K562 (cell line): ENCODE results near the gene CRELD2. TPM values are rescaled to one million over a fixed set of nuclear protein-coding genes. Genes with fewer than 3 reads are reported as not detected.

Experiments used
- CBFB ChIP-seq: sonication (generic); formaldehyde crosslinking; IDR thresholded peaks from 2 replicates; pipeline ENCODE4 v1.4.0; 2020; ENCODE audit warnings: mild to moderate bottlenecking, missing genetic modification reagents
- CC2D1A ChIP-seq: fragments of 450-650 bp; IDR thresholded peaks from 2 replicates; pipeline ENCODE4 v1.6.1; 2017; ENCODE audit warnings: mild to moderate bottlenecking
- CHD4 ChIP-seq: fragments of 200-600 bp; sonication (generic); IDR thresholded peaks from 3 replicates; pipeline ENCODE4 v1.6.1; 2012; ENCODE audit warnings: low read depth, mild to moderate bottlenecking, mixed read lengths, low read length, inconsistent platforms; ENCODE audit not compliant: insufficient read depth, insufficient replicate concordance, poor library complexity, severe bottlenecking
- CTCF ChIP-seq, 3 experiments: IDR thresholded peaks in 2 of 3; conservative IDR thresholded peaks in 1 of 3; 2 replicates each; pipeline ENCODE4 v1.5.1; 2011 to 2012; ENCODE audit warnings: low read length in 3 of 3, mild to moderate bottlenecking in 3 of 3, control low read depth in 2 of 3, improper control_type of control experiment in 1 of 3, inconsistent platforms in 1 of 3, low read depth in 1 of 3, mixed read lengths in 1 of 3, moderate library complexity in 1 of 3; ENCODE audit not compliant: insufficient read depth in 2 of 3
- CUX1 ChIP-seq: fragments of 200-800 bp; sonication (Bioruptor generic); IDR thresholded peaks from 2 replicates; pipeline ENCODE4 v1.6.1; 2016; ENCODE audit warnings: missing genetic modification characterization, missing compliant biosample characterization
- E2F5 ChIP-seq: sonication (generic); formaldehyde crosslinking; IDR thresholded peaks from 2 replicates; pipeline ENCODE4 v1.8.0; 2022; ENCODE audit warnings: mild to moderate bottlenecking, missing genetic modification reagents
- ERF ChIP-seq: fragments of 450-650 bp; formaldehyde crosslinking; IDR thresholded peaks from 2 replicates; pipeline ENCODE4 v1.4.0; 2020; ENCODE audit warnings: mild to moderate bottlenecking, mixed read lengths
- HNRNPL ChIP-seq: fragments of 200-400 bp; formaldehyde crosslinking; IDR thresholded peaks from 2 replicates; pipeline ENCODE4 v1.6.1; 2017; ENCODE audit warnings: low read depth, mild to moderate bottlenecking, low read length
- NCOA2 ChIP-seq, 2 experiments: fragments of 450-650 bp; IDR thresholded peaks; 2 replicates each; pipeline ENCODE4 v1.6.1; 2018; ENCODE audit warnings: mild to moderate bottlenecking in 2 of 2, moderate library complexity in 1 of 2; ENCODE audit not compliant: partially characterized antibody in 2 of 2
- RAD21 ChIP-seq, 2 experiments: fragments of 250-450 bp in 1 of 2; fragments of 450-650 bp in 1 of 2; sonication (Bioruptor Pico) in 1 of 2; formaldehyde crosslinking in 1 of 2; IDR thresholded peaks in 1 of 2; conservative IDR thresholded peaks in 1 of 2; 2 replicates each; pipeline versions ENCODE4 v1.4.0 to v1.8.0; 2020 to 2022; ENCODE audit warnings: mild to moderate bottlenecking in 2 of 2, moderate library complexity in 1 of 2
- SMC3 ChIP-seq: conservative IDR thresholded peaks from 2 replicates; pipeline ENCODE4 v1.6.1; 2011; ENCODE audit warnings: low read depth, low read length, improper control_type of control experiment; ENCODE audit not compliant: insufficient read depth
- XRCC3 ChIP-seq: fragments of 450-650 bp; IDR thresholded peaks from 2 replicates; pipeline ENCODE4 v1.6.1; 2017; ENCODE audit warnings: mild to moderate bottlenecking, moderate library complexity
- ZNF277 ChIP-seq: fragments of 250-450 bp; sonication (Bioruptor Pico); IDR thresholded peaks from 2 replicates; pipeline ENCODE4 v1.8.0; 2022; ENCODE audit warnings: inconsistent platforms, mild to moderate bottlenecking, moderate library complexity, borderline replicate concordance
- polyA plus RNA-seq, 8 experiments: library from polyadenylated mRNA; depleted of rRNA in 4 of 8; stranded (reverse) in 5 of 8; unstranded in 3 of 8; fragments of >200 nt; fragmentation: Nextera tagmentation in 2 of 8; fragmentation: Illumina TruSeq in 1 of 8; extraction: Ambion mirVana in 2 of 8; extraction: Trizol in 1 of 8; gene quantifications; 2 replicates each; pipeline versions ENCODE4 v1.2.1 to v1.2.3, GENCODE V29; 2011 to 2014; ENCODE audit warnings: inconsistent platforms in 1 of 8, missing spikeins in 1 of 8
- total RNA-seq, 7 experiments: library from RNA; depleted of rRNA in 6 of 7; stranded (reverse); fragments of >200 nt in 6 of 7; fragmentation: Illumina TruSeq in 2 of 7; extraction: Trizol in 2 of 7; gene quantifications; 2 replicates each; pipeline versions ENCODE4 v1.2.1 to v1.2.3, GENCODE V29; 2011 to 2021; ENCODE audit warnings: low replicate concordance in 1 of 7

CRELD2 gene
- total and polyA plus RNA-seq, 9 of the 15 experiments (the other 6 are each of a cell fraction or from before 2014, with no cell fraction given) = 0.96 to 25.3 (median 8.8) TPM

- TF ChIP-seq SMC3 = peak; percentile 19; the same call in 1 of the 2 replicates
- peak; percentile 64 to 79 (median 74) for TF ChIP-seq CTCF (IDR thresholded peaks at IDR 0.05 in 2 of 3, conservative IDR thresholded peaks at IDR 0.05 in 1 of 3; ENCODE audit: insufficient read depth in 2 of 3, low read depth in 1 of 3, low read length in 3 of 3)
- no peak for TF ChIP-seq ERF (CRISPR knock-in tag)
- no peak for TF ChIP-seq ZNF277 (CRISPR knock-in tag)
- peak; percentile 54 to 80 for TF ChIP-seq RAD21 (CRISPR knock-in tag; conservative IDR thresholded peaks at IDR 0.05 in 1 of 2, IDR thresholded peaks at IDR 0.05 in 1 of 2)
- TF ChIP-seq XRCC3 = no peak
- TF ChIP-seq E2F5 (CRISPR knock-in tag) = no peak
- no peak for TF ChIP-seq CHD4
- no peak for TF ChIP-seq NCOA2 (IDR thresholded peaks at IDR 0.05; ENCODE audit: partially characterized antibody in 2 of 2)
- no peak for TF ChIP-seq HNRNPL
- no peak for TF ChIP-seq CUX1 (CRISPR knock-in tag)
- no peak for TF ChIP-seq CBFB
- TF ChIP-seq CC2D1A = peak; percentile 52
These were observed 12.4 kb downstream of the CRELD2 start (continued) for GRCh38 chr22:49930596-49931412.
